Peyer's patch (tissue), 4 donors: ENCODE data around the gene ARAP3.

Experiments
- POLR2A ChIP-seq, 2 donors: fragments of 450-650 bp; IDR thresholded peaks; one replicate each; pipeline ENCODE4 v1.5.1; 2017; ENCODE audit warnings: antibody characterized with exemption in 2 of 2, mild to moderate bottlenecking in 2 of 2, moderate library complexity in 2 of 2
- TF ChIP-seq, protein P1 (sequence below), 6 experiments: fragments of 450-650 bp in 4 of 6; fragments of 200-600 bp in 2 of 6; sonication (generic) in 1 of 6; IDR thresholded peaks; one replicate each; pipeline ENCODE4 v1.5.1; 2017 to 2019; ENCODE audit warnings: antibody characterized with exemption in 6 of 6, mild to moderate bottlenecking in 3 of 6, moderate library complexity in 1 of 6

DNA sequence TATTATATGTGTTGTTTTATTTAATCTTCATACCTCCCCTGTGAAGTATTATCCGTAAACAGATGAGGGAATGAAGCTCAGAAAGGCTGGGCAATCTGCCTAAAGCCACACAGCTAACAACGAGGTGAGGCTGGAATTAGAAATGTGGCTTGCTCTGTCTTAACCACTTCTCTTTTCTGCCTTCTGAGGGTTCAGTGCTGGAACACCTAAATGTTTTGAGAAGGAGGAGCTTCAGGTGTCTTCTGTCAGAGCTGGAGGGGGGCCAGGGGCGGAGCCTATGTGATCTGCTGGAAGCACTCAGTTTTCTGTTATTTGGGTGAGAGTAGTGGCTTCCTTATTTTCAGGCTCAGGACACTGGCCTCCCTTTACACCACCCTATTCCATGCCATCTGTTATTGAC, 35.0 kb upstream of the ARAP3 start:
- TF ChIP-seq, protein P1, sequence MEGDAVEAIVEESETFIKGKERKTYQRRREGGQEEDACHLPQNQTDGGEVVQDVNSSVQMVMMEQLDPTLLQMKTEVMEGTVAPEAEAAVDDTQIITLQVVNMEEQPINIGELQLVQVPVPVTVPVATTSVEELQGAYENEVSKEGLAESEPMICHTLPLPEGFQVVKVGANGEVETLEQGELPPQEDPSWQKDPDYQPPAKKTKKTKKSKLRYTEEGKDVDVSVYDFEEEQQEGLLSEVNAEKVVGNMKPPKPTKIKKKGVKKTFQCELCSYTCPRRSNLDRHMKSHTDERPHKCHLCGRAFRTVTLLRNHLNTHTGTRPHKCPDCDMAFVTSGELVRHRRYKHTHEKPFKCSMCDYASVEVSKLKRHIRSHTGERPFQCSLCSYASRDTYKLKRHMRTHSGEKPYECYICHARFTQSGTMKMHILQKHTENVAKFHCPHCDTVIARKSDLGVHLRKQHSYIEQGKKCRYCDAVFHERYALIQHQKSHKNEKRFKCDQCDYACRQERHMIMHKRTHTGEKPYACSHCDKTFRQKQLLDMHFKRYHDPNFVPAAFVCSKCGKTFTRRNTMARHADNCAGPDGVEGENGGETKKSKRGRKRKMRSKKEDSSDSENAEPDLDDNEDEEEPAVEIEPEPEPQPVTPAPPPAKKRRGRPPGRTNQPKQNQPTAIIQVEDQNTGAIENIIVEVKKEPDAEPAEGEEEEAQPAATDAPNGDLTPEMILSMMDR (IDR thresholded peaks at IDR 0.05), result no peak
- TF ChIP-seq POLR2A (IDR thresholded peaks at IDR 0.05), result no peak
